AG09309 (cell line): Measurements from ENCODE around the gene KRI1.

Source experiments
- DNase-seq: peaks from one replicate; pipeline ENCODE4 v3.0.0-alpha.2; 2010; ENCODE audit warnings: low read depth
- H3K4me3 ChIP-seq: 2 replicates; pipeline ENCODE4 v1.5.1; 2011; ENCODE audit warnings: mild to moderate bottlenecking, low read depth, low read length, moderate library complexity; ENCODE audit not compliant: control insufficient read depth
- TF ChIP-seq, protein P1 (sequence below): IDR thresholded peaks from 2 replicates; pipeline ENCODE4 v1.5.1; 2011; ENCODE audit warnings: mild to moderate bottlenecking, low read depth, low read length, inconsistent platforms; ENCODE audit not compliant: insufficient read depth, control insufficient read depth; ENCODE audit errors: missing control alignments

Gene KRI1

DNA sequence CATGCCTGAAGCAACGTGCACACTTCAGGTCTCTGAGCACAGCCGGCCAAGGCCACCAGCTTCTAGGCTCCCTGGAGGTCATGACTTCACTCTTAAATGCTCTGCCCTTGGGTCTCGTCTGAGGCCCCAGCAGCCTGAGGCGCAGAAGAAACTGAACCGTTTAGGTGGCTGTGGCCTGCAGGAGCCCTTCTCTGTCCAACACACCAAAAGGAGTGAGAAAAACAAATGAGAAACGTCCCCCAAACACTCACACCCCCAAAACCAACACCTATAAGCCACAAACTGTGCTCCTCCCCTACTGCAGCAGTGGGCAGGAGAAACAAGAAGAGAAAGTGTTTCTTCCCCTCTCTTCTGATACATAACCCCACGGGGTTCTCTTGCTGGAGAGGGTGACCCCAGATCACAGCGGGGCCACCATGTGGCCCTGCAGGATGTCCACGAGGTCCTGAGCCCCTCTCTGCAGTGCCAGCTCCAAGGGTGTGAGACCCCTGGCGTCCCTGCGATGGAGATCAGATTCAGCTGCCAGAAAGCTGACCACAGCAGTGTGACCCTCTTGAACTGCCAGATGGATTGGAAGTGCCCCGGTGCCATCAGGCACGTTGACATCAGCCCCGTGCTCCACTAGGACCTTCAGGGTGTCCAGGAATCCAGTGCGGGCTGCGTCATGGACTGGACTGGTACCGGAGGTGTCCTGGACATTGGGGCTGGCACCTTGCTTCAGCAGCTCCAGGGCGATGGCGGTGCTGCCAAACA lies 1.0 kb upstream of the KRI1 start:
- H3K4me3 ChIP-seq = peak overlapping the region; percentile 99
- TF ChIP-seq, protein P1, sequence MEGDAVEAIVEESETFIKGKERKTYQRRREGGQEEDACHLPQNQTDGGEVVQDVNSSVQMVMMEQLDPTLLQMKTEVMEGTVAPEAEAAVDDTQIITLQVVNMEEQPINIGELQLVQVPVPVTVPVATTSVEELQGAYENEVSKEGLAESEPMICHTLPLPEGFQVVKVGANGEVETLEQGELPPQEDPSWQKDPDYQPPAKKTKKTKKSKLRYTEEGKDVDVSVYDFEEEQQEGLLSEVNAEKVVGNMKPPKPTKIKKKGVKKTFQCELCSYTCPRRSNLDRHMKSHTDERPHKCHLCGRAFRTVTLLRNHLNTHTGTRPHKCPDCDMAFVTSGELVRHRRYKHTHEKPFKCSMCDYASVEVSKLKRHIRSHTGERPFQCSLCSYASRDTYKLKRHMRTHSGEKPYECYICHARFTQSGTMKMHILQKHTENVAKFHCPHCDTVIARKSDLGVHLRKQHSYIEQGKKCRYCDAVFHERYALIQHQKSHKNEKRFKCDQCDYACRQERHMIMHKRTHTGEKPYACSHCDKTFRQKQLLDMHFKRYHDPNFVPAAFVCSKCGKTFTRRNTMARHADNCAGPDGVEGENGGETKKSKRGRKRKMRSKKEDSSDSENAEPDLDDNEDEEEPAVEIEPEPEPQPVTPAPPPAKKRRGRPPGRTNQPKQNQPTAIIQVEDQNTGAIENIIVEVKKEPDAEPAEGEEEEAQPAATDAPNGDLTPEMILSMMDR = no peak
- no peak for DNase-seq

DNA sequence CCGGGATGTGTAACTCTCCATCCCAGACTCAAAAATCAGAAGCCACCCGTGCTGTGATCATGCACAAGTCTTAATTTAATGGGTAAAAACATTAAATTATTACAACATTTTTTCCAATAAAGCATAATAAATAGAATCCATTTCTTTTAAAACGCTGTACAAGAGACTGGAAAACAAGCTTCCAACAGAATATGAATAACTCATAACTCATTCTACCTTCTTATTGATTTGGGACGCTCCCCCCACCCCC lies 523 bp upstream of the KRI1 start:
- no peak for DNase-seq
- TF ChIP-seq, protein P1 = no peak
- peak overlapping the region; percentile 99 for H3K4me3 ChIP-seq

DNA sequence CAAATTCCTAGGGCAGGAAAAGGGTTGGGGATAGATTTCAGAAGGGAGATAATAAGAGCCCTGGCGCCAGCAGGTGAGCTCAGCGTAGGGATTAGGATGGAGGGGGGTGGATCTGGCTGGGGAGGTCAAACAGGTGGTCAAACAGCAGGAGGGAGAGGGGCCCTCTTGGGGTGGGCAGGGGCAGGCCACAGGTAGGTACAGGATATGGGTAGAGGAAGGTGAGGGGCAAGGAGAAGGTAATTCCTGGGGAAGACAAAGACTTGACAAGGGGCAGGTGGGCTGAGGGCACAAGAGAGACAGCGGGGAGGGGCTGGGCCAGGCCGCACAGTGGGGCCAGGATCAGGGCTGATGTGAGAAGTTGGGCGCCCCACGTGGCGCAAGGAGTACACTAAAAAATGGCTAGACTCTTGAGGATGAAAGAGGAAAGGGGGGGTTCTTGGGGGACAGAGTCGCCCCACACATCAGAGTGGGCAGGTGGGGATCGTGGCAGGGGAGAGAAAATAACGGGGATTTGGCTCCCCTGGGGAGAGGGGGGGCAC lies 713 bp downstream of the KRI1 start:
- TF ChIP-seq, protein P1 = peak; percentile 34
- no peak for DNase-seq
- peak overlapping the region; percentile 99 for H3K4me3 ChIP-seq

DNA sequence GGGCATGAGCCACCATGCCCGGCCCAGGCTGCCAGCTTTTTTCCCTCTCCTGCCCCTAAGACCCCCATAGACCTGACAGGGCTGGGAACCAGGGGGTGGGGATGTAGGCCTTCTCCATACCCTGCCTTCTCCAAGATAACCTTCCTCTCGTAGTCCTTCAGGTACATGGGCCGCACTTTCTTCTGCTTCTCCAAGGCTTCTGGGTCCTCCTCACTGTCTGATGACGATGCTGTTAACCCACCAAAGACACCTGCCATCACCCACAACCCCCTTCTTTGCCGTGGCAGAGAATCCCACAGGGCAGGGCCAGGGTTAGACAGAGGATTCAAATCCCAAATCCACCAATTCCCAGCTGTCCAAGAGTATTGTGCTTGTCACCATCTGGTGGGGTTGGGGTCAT lies 3.2 kb downstream of the KRI1 start:
- TF ChIP-seq, protein P1 = no peak
- no peak overlapping the region for H3K4me3 ChIP-seq
- DNase-seq = no peak

DNA sequence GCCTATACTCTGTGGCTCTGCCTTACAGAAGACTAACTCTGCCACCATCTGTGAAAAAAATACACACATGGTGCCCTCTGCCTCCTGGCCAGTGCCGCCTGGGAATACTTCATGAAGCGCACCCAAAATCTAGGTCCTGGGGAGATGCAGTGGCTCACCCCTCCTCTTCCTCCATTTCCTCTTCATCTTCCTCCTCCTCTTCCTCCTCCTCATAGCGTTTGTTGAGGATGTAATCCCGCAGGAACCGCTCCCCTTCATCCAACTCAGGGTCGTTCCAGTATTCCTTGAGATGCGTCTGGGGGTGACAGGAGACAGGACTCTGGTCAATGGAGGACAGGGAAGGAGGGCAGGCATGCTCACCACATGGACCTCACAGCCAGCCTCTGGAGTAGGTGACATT lies 5.7 kb downstream of the KRI1 start:
- TF ChIP-seq, protein P1 = no peak
- H3K4me3 ChIP-seq = no peak overlapping the region
- no peak for DNase-seq

DNA sequence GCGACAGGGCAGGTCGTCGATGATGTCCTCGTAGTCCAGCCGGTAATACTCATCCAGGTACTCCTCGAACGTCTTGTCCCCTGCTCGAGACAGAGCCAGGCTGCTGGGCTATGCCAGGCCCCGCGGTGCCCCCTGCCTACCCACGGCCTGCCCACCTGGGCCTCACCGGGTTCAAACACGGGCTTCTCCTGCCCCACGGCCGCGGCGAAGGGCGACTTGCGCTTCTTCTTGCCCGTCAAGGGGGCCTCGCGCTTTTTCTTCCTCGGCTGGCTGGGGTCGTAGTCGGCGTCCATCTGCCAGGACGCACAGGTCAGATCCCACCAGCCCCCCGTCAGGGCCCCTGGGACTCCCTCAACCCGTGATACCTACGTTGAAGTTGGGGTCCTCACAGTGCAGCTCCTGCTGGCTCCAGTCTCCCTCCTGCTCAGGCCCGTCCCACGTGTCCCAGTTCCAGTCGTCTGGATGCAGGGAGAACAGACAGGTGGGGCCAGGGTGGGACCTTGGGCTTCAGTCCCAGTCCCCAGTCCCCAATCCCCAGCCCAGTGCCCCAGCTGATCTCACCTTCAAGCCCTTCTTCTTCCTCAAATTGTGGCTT lies 8.1 kb downstream of the KRI1 start:
- TF ChIP-seq, protein P1 = no peak
- H3K4me3 ChIP-seq = no peak overlapping the region
- no peak for DNase-seq
